HFF-Myc (cell line): ENCODE data around the gene NLRP5.

Source experiments
- DNase-seq: peaks from one replicate; pipeline ENCODE4 v3.0.0-alpha.2; 2011; ENCODE audit warnings: low read depth; ENCODE audit errors: extremely low read depth
- H3K4me3 ChIP-seq: replicated peaks from 2 replicates; pipeline ENCODE4 v1.5.1; 2011; ENCODE audit warnings: low read depth, mild to moderate bottlenecking, control low read depth, low read length
- CTCF ChIP-seq: IDR thresholded peaks from 2 replicates; pipeline ENCODE4 v1.5.1; 2012; ENCODE audit warnings: mild to moderate bottlenecking, low read depth, low read length, control low read depth; ENCODE audit errors: missing control alignments

The NLRP5 gene

GRCh38 chr19:56098731-56099568 is 112.4 kb downstream of the NLRP5 start:
- TF ChIP-seq CTCF = no peak
- no peak for DNase-seq
- H3K4me3 ChIP-seq = no peak overlapping the region

GRCh38 chr19:56099638-56100539 is 113.3 kb downstream of the NLRP5 start:
- H3K4me3 ChIP-seq = no peak overlapping the region
- no peak for TF ChIP-seq CTCF
- no peak for DNase-seq

GRCh38 chr19:56101095-56101494 is 114.5 kb downstream of the NLRP5 start:
- no peak for DNase-seq
- no peak for TF ChIP-seq CTCF
- no peak overlapping the region for H3K4me3 ChIP-seq

GRCh38 chr19:56101746-56102535 is 115.4 kb downstream of the NLRP5 start:
- DNase-seq = no peak
- no peak overlapping the region for H3K4me3 ChIP-seq
- TF ChIP-seq CTCF = no peak

GRCh38 chr19:56103027-56103614 is 116.5 kb downstream of the NLRP5 start:
- DNase-seq = no peak
- no peak overlapping the region for H3K4me3 ChIP-seq
- no peak for TF ChIP-seq CTCF

GRCh38 chr19:56104423-56104822 is 117.8 kb downstream of the NLRP5 start:
- no peak for TF ChIP-seq CTCF
- H3K4me3 ChIP-seq = no peak overlapping the region
- no peak for DNase-seq
